ENCODE measurements around the gene GULP1.

DNA sequence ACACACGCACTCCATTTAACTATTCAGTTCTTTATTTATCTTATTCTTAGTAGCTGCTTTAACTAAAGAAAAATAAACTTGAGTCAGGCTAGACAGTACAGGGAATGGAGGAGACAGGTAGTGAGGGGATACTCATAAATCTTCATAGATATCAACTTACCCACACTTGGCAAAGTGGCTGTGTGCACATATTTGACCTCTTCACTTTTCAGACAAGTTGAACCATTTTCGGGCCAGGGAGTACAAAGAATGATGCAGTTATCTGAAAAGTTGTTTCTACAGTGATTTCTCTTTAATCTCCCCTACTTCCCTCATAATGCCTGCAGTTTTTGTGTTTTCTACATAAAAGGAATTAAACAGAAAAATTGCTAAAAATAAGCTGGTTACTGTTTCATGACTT, 307.5 kb downstream of the GULP1 start:
- TF ChIP-seq, protein P1, sequence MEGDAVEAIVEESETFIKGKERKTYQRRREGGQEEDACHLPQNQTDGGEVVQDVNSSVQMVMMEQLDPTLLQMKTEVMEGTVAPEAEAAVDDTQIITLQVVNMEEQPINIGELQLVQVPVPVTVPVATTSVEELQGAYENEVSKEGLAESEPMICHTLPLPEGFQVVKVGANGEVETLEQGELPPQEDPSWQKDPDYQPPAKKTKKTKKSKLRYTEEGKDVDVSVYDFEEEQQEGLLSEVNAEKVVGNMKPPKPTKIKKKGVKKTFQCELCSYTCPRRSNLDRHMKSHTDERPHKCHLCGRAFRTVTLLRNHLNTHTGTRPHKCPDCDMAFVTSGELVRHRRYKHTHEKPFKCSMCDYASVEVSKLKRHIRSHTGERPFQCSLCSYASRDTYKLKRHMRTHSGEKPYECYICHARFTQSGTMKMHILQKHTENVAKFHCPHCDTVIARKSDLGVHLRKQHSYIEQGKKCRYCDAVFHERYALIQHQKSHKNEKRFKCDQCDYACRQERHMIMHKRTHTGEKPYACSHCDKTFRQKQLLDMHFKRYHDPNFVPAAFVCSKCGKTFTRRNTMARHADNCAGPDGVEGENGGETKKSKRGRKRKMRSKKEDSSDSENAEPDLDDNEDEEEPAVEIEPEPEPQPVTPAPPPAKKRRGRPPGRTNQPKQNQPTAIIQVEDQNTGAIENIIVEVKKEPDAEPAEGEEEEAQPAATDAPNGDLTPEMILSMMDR (IDR thresholded peaks at IDR 0.05), result no peak
- TF ChIP-seq POLR2A (IDR thresholded peaks at IDR 0.05), result no peak
